Stimulated activated CD8-positive, alpha-beta memory T cell treated with anti-CD3 and anti-CD28 coated beads, Interleukin-12 subunit alpha, Interleukin-12 subunit beta, amount 100 ng/mL, for 24 hours (primary cell): Measurements from ENCODE around the gene CCDC7.
"Not testable (repeated sequence)": the region's sequence is repeated elsewhere in the genome, so short reads cannot be mapped to it uniquely, and the experiment has no call there.

Experiments used
- DNase-seq: peaks from one replicate; pipeline ENCODE4 v3.0.0-alpha.2; 2020; ENCODE audit errors: extremely low read depth

Gene CCDC7

DNA sequence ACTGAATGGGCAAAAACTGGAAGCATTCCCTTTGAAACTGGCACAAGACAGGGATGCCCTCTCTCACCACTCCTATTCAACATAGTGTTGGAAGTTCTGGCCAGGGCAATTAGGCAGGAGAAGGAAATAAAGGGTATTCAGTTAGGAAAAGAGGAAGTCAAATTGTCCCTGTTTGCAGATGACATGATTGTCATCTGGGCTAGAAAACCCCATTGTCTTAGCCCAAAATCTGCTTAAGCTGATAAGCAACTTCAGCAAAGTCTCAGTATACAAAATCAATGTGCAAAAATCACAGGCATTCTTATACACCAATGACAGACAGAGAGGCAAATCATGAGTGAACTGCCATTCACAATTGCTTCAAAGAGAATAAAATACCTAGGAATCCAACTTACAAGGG is 116.8 kb downstream of the CCDC7 start:
- DNase-seq = not testable (repeated sequence)

DNA sequence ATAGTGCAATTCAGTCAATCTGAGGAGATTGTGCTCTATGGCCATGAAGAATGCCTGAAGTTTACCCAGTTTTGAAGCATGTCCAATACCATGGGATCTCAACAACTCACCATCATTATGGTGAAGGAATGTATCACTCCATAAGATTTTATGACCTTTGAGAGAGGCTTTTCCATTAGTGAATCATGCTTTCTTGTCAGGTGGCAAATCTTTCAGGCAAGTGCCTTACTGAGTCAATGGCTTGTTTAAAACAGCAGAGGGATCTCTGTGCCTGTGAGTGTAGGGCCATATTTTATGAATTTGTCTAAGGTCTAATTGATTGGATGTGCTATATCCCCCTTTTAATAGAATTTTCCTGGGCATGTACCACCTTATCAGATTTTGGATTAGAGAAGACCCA is 131.5 kb downstream of the CCDC7 start:
- DNase-seq = no peak

DNA sequence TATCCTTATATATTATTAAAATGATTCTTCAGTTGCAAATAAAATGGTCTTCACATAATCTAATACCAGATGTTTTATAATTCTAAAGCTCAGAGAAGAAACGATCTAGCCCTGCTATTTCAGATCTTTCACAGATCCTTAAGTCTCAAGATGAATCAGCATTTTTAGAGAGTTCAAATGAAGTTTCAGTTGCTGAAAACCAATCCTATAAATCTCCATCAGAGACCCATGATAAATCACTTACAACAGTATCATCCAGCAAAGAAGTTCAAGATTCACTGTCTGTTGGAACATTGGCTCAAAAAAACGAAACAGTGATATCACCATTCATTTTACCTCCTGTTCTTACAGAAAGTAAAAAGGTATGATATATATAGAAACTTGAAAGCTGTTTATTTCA is 137.0 kb downstream of the CCDC7 start:
- no peak for DNase-seq

DNA sequence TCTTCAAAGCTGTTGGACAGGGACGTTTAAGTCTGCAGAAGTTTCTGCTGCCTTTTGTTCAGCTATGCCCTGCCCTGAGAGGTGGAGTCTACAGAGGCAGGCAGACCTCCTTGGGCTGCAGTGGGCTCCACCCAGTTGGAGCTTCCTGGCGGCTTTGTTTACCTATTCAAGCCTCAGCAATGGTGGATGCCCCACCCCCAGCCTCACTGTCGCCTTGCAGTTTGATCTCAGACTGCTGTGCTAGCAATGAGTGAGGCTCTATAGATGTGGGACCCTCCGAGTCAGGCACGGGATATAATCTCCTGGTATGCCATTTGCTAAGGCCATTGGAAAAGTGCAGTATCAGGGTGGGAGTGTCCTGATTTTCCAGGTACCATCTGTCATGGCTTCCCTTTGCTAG is 152.1 kb downstream of the CCDC7 start:
- not testable (repeated sequence) for DNase-seq

DNA sequence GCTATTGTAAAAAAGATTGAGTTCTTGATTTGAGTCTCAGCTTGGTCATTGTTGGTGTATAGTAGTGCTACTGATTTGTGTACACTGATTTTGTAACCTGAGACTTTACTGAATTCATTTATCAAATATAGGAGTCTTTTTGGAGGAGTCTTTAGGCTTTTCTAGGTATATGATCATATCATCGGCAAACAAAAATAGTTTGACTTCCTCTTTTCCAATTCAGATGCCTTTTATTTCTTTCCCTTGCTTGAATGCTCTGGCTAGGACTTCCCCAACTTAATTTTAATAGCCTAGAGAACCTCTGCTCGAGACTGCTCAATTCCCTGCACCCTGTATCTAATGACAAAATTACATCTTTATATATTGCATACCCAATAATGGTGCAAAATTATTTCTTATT is 154.4 kb downstream of the CCDC7 start:
- DNase-seq = no peak

DNA sequence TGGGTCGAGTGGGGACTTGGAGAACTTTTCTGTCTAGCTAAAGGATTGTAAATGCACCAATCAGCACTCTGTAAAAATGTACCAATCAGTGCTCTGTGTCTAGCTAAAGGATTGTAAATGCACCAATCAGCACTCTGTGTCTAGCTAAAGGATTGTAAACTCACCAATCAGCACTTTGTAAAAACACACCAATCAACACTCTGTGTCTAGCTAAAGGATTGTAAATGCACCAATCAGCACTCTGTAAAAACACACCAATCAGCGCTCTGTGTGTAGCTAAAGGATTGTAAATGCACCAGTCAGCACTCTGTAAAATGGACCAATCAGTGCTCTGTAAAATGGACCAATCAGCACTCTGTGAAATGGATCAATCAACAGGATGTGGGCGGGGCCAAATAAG is 155.6 kb downstream of the CCDC7 start:
- DNase-seq = not testable (repeated sequence)

DNA sequence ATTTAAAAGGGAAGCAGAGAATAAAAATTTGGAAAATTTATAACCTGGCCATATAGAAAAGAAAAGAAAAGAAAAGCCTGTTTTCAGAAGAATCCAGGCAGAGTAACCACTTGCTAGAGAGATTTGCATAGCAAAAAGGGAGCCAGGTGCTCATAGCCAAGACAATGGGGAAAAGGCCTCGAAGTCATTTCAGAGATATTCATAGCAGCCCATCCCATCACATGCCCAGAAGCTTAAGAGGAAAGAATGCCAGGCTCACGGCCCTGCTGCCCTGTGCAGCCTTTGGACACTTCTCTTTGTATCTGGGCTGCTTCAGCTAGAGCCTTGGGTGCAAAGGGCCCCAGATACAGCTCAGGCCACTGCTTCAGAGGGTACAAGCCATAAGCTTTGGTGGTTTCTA is 159.8 kb downstream of the CCDC7 start:
- no peak for DNase-seq

DNA sequence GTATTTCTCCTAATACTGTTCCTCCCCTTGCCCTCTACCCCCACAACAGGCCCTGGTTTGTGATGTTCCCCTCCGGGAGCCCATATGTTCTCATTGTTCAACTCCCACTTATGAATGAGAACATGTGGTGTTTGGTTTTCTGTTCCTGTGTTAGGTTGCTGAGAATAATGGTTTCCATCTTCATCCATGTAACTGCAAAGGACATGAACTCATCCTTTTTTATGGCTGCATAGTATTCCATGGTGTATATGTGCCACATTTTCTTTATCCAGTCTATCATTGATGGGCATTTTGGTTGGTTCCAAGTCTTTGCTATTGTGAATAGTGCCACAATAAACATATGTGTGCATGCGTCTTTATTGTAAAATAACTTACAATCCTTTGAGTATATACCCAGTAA is 164.6 kb downstream of the CCDC7 start:
- not testable (repeated sequence) for DNase-seq

DNA sequence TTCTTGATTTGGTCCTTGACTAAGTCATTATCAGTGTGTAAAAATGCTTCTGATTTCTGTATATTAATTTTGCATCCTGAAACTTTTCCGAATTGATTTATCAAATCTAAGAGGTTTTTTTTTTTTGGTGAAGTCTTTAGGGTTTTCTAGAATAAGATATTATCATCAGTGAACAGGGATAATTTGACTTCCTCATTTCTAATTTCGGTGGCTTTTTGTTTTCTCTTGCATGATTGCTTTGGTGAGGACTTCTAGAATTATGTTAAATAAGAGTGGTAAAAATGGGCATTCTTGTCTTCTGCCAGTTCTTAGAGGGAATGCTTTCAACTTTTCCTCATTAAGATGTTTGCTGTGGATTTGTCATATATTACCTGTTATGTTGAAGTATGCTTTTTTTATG is 170.5 kb downstream of the CCDC7 start:
- DNase-seq = no peak

DNA sequence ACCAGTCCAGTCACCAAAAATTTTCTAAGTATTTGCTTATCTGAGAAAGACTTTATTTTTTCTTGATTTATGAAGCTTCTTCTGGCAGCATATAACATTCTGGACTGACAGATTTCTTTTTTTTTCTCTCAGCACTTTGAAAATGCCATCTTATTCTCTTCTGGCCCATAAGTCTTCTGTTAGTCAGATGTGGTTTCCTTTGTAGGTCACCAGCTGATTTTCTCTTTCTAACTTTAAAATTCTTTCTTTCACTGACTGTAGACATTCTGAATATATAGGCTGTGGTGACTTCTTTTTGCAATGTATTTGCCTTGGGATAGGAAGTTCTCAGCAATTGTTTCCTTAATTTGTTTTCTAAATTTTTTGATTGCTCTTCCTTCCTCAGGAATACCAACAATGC is 172.5 kb downstream of the CCDC7 start:
- DNase-seq = no peak

DNA sequence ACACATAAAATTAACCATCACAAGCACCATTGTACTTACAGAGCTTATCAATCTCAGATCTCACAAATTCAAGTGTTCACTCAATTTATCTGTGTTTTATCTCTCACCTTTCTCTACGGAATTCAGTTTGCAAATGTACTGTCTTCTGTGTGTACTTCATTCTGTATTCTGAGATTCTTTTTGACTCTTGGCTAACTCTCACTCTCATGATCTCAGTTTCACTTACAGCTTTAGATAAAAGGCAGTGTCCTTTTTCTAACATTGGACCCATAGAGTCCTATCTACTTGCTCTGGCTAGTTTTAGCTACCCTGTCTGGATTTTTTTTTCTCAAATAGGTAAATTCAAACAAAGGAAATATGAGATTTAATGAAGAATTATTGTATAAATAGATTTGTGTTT is 176.0 kb downstream of the CCDC7 start:
- no peak for DNase-seq

DNA sequence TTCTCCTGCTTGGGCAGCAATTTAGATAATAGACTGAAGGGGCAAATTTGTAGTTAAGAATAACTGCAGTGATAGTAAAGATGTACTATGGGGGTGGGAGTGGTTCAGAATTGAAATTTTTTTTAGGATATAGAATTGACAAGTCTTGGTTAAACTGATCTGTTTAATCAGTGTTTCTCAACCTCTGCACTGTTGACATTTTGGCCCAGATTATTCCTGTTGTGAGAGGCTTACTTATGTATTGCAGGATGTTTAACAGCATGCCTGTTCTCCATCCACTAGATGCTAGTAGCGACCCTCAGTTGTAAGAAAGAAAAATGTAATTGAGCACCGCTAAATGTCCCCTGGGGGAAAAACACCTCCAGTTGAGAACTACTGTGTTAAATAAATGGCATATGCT is 176.5 kb downstream of the CCDC7 start:
- no peak for DNase-seq

DNA sequence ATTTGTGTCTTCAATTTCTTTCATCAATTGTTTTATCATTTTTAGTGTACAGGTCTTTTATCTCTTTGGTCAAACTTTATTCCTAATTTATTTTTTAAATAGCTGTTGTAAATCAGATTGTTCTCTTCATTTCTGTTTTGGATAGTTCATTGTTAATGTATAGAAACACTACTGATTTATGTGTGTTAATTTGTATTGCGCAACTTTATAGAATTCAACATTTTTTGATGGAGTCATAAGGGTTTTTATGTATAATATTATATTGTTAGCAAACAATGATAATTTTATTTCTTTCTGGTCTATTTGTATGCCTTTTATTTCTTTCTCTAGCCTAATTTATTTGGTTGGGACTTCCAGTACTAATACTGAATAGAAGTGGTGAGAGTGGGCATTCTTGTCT is 181.2 kb downstream of the CCDC7 start:
- no peak for DNase-seq

DNA sequence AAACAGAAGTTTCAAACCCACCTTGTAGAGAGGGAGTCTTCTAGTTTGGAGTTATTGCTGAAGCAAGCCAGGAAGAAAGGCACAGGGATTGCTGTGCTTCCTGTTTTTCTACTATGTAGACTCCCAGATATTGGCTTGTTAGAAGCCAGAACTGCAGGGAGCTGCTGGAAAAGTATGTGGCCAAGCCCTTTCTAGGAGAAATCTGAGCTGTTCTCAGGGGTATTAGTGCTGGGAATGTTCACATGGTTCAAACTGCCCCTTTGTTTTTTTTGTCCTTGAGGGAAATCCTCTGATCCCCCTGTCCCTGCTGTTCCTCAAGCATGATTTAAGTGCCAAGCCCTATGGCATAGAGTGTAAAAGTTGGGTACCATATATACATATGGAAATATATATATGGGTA is 184.0 kb downstream of the CCDC7 start:
- DNase-seq = no peak

DNA sequence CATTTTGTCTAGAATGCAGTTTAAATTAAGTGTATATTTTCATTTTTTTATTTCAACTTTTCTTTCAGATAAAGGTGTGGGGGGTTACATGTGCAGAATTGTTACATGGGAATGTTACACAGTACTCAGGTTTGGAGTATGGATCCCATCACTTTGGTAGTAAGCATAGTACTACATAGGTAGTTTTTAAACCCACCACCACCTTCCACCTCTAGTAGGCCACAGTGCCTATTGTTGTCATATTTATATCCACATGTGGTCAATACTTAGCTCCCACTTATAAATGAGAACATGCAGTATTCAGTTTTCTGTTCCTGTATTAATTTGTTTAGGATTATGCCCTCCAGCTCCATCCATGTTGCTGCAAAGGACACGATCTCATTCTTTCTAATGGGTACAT is 200.6 kb downstream of the CCDC7 start:
- DNase-seq = no peak

DNA sequence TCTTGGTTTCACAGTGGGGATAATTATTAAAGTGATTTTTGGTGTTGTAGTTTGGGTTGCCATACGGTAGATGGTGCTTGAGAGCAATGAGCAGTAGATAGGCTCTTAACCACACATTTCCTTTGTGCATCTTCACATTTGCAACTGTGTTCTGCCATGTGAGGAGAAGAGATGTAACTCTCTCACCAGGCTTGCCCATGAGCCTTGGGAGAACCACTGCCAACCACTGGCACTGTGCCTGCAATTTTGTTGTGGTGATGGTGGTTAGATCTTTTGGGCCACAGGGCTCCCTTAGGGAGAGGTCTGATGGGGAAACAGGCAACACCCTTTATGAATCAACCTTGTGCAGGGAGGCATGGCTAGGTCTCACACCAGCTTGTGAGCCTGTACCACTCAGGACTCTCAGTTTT is 204.3 kb downstream of the CCDC7 start:
- DNase-seq = no peak

DNA sequence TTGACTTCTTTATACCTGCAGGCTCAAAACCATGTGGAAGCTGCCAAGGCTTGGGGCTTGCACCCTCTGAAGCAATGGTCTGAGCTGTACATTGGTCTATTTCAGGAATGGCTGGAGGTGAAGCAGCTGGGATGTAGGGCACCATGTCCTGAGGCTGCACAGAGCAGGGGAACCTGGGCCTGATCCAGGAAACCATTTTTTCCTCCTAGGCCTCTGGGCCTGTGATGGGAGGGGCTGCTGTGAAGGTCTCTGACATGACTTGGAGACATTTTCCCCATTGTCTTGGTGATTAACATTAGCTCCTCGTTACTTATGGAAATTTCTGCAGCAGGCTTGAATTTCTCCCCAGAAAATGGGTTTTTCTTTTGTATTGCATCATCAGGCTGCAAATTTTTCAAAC is 211.5 kb downstream of the CCDC7 start:
- not testable (repeated sequence) for DNase-seq

DNA sequence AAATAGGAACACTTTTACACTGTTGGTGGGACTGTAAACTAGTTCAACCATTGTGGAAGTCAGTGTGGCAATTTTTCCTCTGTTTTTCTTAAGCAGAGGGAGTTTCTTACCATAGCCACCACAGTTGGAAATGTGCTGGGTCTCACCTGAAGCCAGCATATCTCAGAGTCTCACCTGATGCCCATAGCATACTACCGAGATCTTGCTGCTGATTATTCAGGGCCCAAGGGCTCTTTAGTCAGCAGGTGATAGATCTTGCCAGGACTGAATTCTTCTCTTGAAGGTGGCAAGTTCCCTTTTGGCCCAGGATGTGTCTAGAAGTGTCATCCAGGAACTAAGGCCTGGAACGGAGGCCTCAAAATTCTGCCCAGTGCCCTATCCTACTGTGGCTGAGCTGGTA is 215.4 kb downstream of the CCDC7 start:
- no peak for DNase-seq

DNA sequence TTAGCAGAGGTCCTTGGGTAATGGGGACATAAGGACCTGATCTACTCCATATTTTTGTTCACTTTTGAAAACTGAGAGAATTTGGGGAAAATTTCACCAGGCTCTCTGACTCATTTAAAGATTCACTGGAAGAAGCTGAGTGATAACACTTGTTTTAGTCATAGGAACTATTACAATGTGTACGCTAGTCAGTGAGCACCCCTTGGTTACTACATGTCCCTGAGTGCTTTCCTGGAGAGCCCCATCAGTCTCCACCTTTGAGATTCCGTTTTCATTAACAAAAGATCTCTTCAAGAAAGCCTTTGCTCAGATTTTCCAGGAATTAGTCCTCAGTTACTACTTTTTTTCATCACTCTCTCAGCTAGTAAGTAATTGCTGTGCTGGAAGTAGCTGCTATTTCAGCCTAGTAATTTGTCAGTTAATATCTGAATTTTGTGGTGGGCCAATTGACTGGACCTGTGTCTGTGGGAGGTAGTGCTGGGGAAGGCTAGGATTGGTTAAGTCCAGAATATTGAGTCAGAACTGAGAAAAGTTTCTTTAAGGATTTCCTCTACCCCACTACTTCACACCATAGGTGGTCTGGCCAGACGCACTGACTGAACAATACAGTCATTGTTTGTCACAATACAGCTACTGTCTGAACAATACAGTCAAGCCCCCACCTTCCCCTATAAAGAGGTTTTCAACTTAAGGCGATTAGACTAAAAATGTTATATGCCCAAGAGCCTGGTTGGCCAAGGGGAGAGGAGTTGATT is 235.0 kb downstream of the CCDC7 start:
- no peak for DNase-seq

DNA sequence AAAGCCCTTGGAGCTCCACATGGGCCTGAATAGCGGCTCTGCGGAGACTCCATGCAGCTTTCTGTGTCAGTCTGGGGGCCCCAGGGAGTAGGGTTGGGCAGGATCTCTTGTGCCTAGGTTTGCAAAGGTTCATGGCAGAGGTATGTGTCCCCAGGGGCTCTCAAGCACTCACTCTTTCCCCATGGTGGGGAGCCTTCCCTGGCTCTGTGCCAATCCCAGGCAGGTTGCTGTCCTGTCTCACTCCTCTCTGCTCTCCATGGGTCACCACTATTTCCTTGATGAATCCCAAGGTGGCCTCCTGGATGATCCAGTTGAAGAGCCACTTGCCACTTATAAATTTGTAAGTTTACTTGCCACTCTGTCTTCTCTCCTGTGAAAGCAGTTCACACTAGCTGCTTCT is 238.4 kb downstream of the CCDC7 start:
- DNase-seq = no peak

DNA sequence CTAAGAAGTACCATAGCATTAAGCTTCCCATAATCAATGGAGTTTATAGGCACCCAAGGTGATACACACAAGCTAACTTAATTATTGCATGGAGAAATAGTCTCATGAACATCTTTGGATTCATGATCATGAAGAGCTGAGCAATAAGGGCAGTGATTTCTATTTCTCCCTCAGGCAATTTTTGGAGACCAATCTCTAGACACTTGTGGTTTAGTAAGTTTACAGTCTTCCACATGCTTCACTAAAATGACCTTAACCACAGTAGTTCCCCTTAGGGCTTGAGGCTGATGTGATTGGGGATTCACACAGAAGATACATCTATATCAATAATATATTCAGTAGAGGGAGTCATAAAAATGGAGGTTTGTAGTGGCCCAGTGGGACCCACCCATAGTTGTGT is 241.2 kb downstream of the CCDC7 start:
- no peak for DNase-seq

DNA sequence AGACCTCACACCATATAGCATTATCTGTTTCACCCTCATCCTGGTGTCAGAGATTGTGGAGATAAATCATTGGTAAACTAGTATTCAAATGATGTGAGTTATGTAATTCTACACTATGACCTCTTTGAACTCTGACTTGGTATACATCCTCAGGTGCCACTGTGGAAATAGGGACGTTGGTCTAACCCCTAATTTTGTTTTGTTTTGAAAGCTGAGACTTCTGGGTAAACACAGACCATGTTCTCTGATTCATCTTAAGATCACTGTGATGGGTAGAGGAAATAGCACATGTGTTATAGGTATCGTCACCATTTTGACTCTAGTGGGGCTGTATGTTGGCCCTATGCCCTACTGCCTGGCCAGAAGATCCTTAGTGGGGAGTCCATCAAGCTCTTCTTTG is 241.6 kb downstream of the CCDC7 start:
- DNase-seq = no peak

DNA sequence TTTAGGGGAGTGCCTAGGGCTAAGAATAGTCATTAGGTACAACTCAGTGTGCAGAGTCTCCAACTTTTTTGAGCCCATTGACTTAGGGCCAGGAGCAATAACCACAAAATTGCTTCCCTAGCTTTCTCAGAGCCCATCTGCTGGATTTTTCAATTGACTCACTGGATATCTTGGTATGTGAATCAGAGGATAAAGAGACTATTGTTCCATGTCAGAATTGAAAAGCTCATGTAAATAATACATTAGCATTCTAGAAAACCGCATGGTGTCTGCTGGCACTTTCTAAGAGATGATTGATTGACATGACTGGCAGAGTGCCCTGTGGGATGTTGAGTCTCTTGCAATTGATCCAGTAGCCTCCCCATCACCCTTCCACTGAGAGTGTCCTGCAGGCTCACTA is 246.2 kb downstream of the CCDC7 start:
- DNase-seq = no peak

DNA sequence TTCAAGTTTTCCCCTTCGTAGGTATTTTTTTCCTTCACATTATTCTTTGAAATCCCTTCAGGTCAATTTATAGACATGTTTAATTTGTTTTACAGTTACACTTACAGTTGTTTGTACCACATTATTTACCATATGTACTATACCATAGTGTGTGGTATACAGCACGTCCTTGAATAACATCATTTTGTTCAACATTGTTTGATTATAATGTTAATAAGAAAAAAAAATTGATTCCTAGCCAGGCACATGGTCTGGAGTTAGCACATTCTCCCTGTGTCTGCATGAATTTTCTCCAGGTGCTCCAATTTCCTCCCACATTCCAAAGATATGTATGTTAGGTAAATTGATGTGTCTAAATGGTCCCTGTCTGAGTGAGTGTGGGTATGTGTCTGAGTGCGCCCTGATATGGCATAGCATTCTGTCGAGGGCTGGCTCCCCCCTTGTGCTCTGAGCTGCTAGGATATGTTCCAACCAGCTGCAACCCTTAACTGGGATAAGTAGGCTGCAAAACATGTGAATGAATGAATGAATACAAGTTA is 247.6 kb downstream of the CCDC7 start:
- no peak for DNase-seq
